IPS-NIHi7 (cell line): Measurements from ENCODE around the gene KCNS1.

ENCODE experiments used
- DNase-seq: peaks from one replicate; pipeline ENCODE4 v3.0.0; 2012; ENCODE audit warnings: mixed read lengths; ENCODE audit errors: extremely low spot score

Gene KCNS1

GRCh38 chr20:45110301-45110700 is 9.4 kb upstream of the KCNS1 start:
- no peak for DNase-seq

GRCh38 chr20:45109634-45110033 is 8.7 kb upstream of the KCNS1 start:
- no peak for DNase-seq

GRCh38 chr20:45105317-45105716 is 4.4 kb upstream of the KCNS1 start:
- no peak for DNase-seq

- DNase-seq = no peak
Observed at GRCh38 chr20:45104786-45105185, 3.9 kb upstream of the KCNS1 start.

GRCh38 chr20:45103072-45103471 is 2.1 kb upstream of the KCNS1 start:
- DNase-seq = no peak

GRCh38 chr20:45101333-45101850 is 465 bp upstream of the KCNS1 start:
- no peak for DNase-seq

GRCh38 chr20:45098103-45098773 is 2.7 kb downstream of the KCNS1 start:
- peak; percentile 86 for DNase-seq

GRCh38 chr20:45097485-45098102 is 3.3 kb downstream of the KCNS1 start:
- peak; percentile 33 for DNase-seq

GRCh38 chr20:45096781-45097180 is 4.1 kb downstream of the KCNS1 start:
- no peak for DNase-seq

GRCh38 chr20:45095805-45096238 is 5.1 kb downstream of the KCNS1 start:
- DNase-seq = peak; percentile 74

- no peak for DNase-seq
Observed at GRCh38 chr20:45094864-45095574, 5.9 kb downstream of the KCNS1 start.

GRCh38 chr20:45094201-45094600 is 6.7 kb downstream of the KCNS1 start:
- DNase-seq = no peak

- DNase-seq = no peak
Observed at GRCh38 chr20:45092898-45093297, 8.0 kb downstream of the KCNS1 start.

- no peak for DNase-seq
Observed at GRCh38 chr20:45091366-45091765, 9.6 kb downstream of the KCNS1 start.

- no peak for DNase-seq
Observed at GRCh38 chr20:45090481-45090880, 10.4 kb downstream of the KCNS1 start.

- no peak for DNase-seq
Observed at GRCh38 chr20:45088247-45088646, 12.7 kb downstream of the KCNS1 start.

GRCh38 chr20:45087814-45088213 is 13.1 kb downstream of the KCNS1 start:
- DNase-seq = no peak

GRCh38 chr20:45087097-45087790 is 13.7 kb downstream of the KCNS1 start:
- DNase-seq = no peak

GRCh38 chr20:45085867-45086266 is 15.1 kb downstream of the KCNS1 start:
- no peak for DNase-seq

- DNase-seq = no peak
Observed at GRCh38 chr20:45085289-45085688, 15.6 kb downstream of the KCNS1 start.

- no peak for DNase-seq
Observed at GRCh38 chr20:45083127-45083526, 17.8 kb downstream of the KCNS1 start.

GRCh38 chr20:45082468-45082867 is 18.5 kb downstream of the KCNS1 start:
- no peak for DNase-seq
